Keratinocyte (primary cell): Measurements from ENCODE around the gene CARMIL1. TPM values are rescaled to one million over a fixed set of nuclear protein-coding genes. Genes with fewer than 3 reads are reported as not detected.

ENCODE experiments used
- DNase-seq: peaks from one replicate; pipeline ENCODE4 v3.0.0-alpha.2; 2011; ENCODE audit warnings: low read depth, missing footprints, low spot score
- FAIRE-seq: peaks from 2 replicates; lab custom pipeline; 2011; peaks lifted over from hg19 to GRCh38; lab: Jason Lieb, UNC
- H2AFZ ChIP-seq: 2 replicates; pipeline ENCODE4 v1.6.0; 2012; ENCODE audit warnings: low read length, control low read depth, inconsistent platforms; ENCODE audit not compliant: control insufficient read depth
- H3K27ac ChIP-seq: 2 replicates; pipeline ENCODE4 v1.5.1; 2011; ENCODE audit warnings: low read length; ENCODE audit not compliant: control insufficient read depth, insufficient read depth
- H3K27me3 ChIP-seq: 3 replicates; pipeline ENCODE4 v1.6.0; 2011; ENCODE audit warnings: low read length; ENCODE audit not compliant: control insufficient read depth, insufficient read depth; ENCODE audit errors: extremely low read depth
- H3K36me3 ChIP-seq, 2 experiments: 2 replicates in 1 of 2; 3 replicates in 1 of 2; pipeline ENCODE4 v1.5.1; 2011; ENCODE audit warnings: low read length in 2 of 2, mild to moderate bottlenecking in 1 of 2; ENCODE audit not compliant: control insufficient read depth in 2 of 2, insufficient read depth in 2 of 2; ENCODE audit errors: extremely low read depth in 1 of 2
- H3K4me1 ChIP-seq: 3 replicates; pipeline ENCODE4 v1.5.1; 2011; ENCODE audit warnings: low read length; ENCODE audit not compliant: control insufficient read depth, insufficient read depth; ENCODE audit errors: extremely low read depth
- H3K4me2 ChIP-seq: 3 replicates; pipeline ENCODE4 v1.6.0; 2011; ENCODE audit warnings: low read depth, low read length; ENCODE audit not compliant: control insufficient read depth, insufficient read depth; ENCODE audit errors: extremely low read depth
- H3K4me3 ChIP-seq, 3 experiments: fragments of 200-600 bp in 1 of 3; sonication (generic) in 1 of 3; 2 replicates in 2 of 3; 3 replicates in 1 of 3; pipeline ENCODE4 v1.5.1; 2011 to 2016; ENCODE audit warnings: low read length in 3 of 3, mild to moderate bottlenecking in 3 of 3, control low read depth in 2 of 3, inconsistent platforms in 1 of 3, low read depth in 1 of 3, mixed read lengths in 1 of 3, mixed run types in 1 of 3, moderate library complexity in 1 of 3; ENCODE audit not compliant: control insufficient read depth in 2 of 3, insufficient read depth in 2 of 3; ENCODE audit errors: extremely low read depth in 1 of 3
- H3K79me2 ChIP-seq: 2 replicates; pipeline ENCODE4 v1.6.0; 2012; ENCODE audit warnings: low read length; ENCODE audit not compliant: control insufficient read depth, insufficient read depth
- H3K9ac ChIP-seq: 3 replicates; pipeline ENCODE4 v1.6.0; 2011; ENCODE audit warnings: low read length; ENCODE audit not compliant: control insufficient read depth, insufficient read depth; ENCODE audit errors: extremely low read depth
- H3K9me1 ChIP-seq: 3 replicates; pipeline ENCODE4 v1.6.0; 2011; ENCODE audit warnings: low read length; ENCODE audit not compliant: control insufficient read depth, insufficient read depth; ENCODE audit errors: extremely low read depth
- H3K9me3 ChIP-seq: 2 replicates; pipeline ENCODE4 v1.5.1; 2012; ENCODE audit warnings: low read depth, low read length; ENCODE audit not compliant: control insufficient read depth
- H4K20me1 ChIP-seq: 3 replicates; pipeline ENCODE4 v1.6.0; 2011; ENCODE audit warnings: low read length; ENCODE audit not compliant: control insufficient read depth, insufficient read depth; ENCODE audit errors: extremely low read depth
- EZH2 ChIP-seq: IDR thresholded peaks from one replicate; pipeline ENCODE4 v1.6.1; 2012; ENCODE audit warnings: inconsistent platforms, mild to moderate bottlenecking, low read length, moderate library complexity
- dilution Hi-C: fragments of 300-500 bp; cut with MboI; formaldehyde crosslinking; loops from one replicate; pipeline ENCODE4 v1.7.0; 2020; ENCODE audit warnings: low sequenced_read_pairs; ENCODE audit not compliant: extremely low pct_ligation_motif_present
- polyA plus RNA-seq, 5 experiments: library from polyadenylated mRNA; depleted of rRNA in 3 of 5; stranded (reverse) in 3 of 5; stranded (forward) in 1 of 5; unstranded in 1 of 5; fragments of >200 nt; gene quantifications; 1 replicate in 1 of 5; 2 replicates in 3 of 5; 3 replicates in 1 of 5; pipeline versions ENCODE4 v1.2.1 to v1.2.3, GENCODE V29; 2011 to 2012; ENCODE audit warnings: missing spikeins in 2 of 5, low read depth in 1 of 5, low replicate concordance in 1 of 5
- TF ChIP-seq, protein P1 (sequence below), 3 experiments: IDR thresholded peaks in 1 of 3; conservative IDR thresholded peaks in 1 of 3; optimal IDR thresholded peaks in 1 of 3; 2 replicates in 2 of 3; 3 replicates in 1 of 3; pipeline versions ENCODE3 to v1.5.1; 2011; ENCODE audit warnings: low read length in 3 of 3, mild to moderate bottlenecking in 3 of 3, moderate library complexity in 2 of 3, control low read depth in 1 of 3, inconsistent platforms in 1 of 3; ENCODE audit not compliant: insufficient read depth in 2 of 3; ENCODE audit errors: extremely low read depth in 1 of 3

The CARMIL1 gene
- polyA plus RNA-seq, 1 donor (not counting 4 experiments of a cell fraction or from before 2014, with no cell fraction given), result 18.9 TPM

DNA sequence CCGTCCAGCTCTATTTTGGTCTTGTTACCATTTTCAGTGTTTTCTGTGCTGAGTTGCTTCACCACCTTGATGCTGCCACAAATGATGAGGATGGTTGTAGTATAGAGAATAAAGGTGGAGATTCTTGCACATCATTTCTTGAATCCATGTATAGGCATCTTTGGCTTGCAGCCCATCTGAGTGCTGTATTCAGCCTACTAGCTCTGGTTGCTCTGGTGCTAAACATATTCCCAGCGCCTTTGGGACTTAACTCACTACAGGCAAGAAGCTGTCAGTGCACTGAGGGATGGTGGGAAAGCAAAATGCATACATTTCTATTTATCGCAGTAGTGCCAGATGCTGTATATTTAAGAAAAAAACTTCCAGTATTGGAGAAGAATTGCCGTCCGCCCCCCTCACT is 86.0 kb downstream of the CARMIL1 start:
- H3K36me3 ChIP-seq, result no peaks in the 10 kb centered on the region
- H2AFZ ChIP-seq, result no peak overlapping the region
- no peak overlapping the region for H3K27ac ChIP-seq
- peaks cover 23% of the 10 kb centered on the region for H3K4me1 ChIP-seq
- H3K79me2 ChIP-seq, result peaks cover 50% of the 10 kb centered on the region
- H3K9ac ChIP-seq, result no peak overlapping the region
- H3K4me3 ChIP-seq, result no peak overlapping the region
- H3K9me1 ChIP-seq, result no peaks in the 10 kb centered on the region
- TF ChIP-seq, protein P1, sequence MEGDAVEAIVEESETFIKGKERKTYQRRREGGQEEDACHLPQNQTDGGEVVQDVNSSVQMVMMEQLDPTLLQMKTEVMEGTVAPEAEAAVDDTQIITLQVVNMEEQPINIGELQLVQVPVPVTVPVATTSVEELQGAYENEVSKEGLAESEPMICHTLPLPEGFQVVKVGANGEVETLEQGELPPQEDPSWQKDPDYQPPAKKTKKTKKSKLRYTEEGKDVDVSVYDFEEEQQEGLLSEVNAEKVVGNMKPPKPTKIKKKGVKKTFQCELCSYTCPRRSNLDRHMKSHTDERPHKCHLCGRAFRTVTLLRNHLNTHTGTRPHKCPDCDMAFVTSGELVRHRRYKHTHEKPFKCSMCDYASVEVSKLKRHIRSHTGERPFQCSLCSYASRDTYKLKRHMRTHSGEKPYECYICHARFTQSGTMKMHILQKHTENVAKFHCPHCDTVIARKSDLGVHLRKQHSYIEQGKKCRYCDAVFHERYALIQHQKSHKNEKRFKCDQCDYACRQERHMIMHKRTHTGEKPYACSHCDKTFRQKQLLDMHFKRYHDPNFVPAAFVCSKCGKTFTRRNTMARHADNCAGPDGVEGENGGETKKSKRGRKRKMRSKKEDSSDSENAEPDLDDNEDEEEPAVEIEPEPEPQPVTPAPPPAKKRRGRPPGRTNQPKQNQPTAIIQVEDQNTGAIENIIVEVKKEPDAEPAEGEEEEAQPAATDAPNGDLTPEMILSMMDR (optimal IDR thresholded peaks at IDR 0.05 in 1 of 3, IDR thresholded peaks at IDR 0.05 in 1 of 3, conservative IDR thresholded peaks at IDR 0.05 in 1 of 3; ENCODE audit: extremely low read depth in 1 of 3, insufficient read depth in 2 of 3, low read length in 3 of 3), result no peak
- TF ChIP-seq EZH2, result no peak
- no peaks in the 10 kb centered on the region for H4K20me1 ChIP-seq
- H3K9me3 ChIP-seq, result no peaks in the 10 kb centered on the region
- FAIRE-seq, result no peak
- dilution Hi-C loops, result no loop called here
- no peaks in the 10 kb centered on the region for H3K27me3 ChIP-seq
- H3K4me2 ChIP-seq, result no peak overlapping the region
- DNase-seq, result no peak

DNA sequence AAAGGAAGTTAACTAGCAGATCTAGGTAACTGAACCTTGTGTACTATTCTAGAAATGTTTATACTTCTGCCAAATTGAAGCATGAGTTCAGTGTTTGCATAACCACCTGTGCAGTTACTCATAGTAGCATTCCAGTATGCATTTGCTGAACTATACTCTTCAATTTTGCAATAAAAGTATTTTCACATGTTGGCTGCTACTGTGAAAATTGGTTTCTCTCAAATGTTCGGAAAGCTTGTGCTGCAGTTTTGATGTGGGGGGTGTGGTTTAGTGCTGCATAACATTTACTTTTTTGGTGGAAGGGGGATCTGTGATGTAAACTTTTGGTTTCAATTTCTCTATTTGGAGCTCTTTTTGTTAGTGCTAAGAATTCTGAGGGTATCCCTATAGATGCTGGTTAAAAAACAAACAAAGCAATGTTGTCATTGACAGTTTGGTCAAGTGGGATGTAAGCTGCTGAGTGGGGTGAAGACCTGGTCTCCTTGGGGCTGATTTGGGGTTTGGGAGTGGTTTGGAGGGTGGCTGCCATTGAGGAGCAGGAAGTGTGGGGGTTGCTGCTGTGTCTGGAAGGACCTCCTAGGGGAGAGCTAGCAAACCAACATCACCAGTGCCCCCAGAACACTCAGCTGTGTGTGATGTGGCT is 87.8 kb downstream of the CARMIL1 start:
- TF ChIP-seq EZH2, result no peak
- TF ChIP-seq, protein P1 (optimal IDR thresholded peaks at IDR 0.05 in 1 of 3, IDR thresholded peaks at IDR 0.05 in 1 of 3, conservative IDR thresholded peaks at IDR 0.05 in 1 of 3; ENCODE audit: extremely low read depth in 1 of 3, insufficient read depth in 2 of 3, low read length in 3 of 3), result no peak
- H3K9me3 ChIP-seq, result no peaks in the 10 kb centered on the region
- DNase-seq, result no peak
- no peaks in the 10 kb centered on the region for H3K36me3 ChIP-seq
- no peak overlapping the region for H3K4me3 ChIP-seq
- H3K4me2 ChIP-seq, result no peak overlapping the region
- H3K27ac ChIP-seq, result no peak overlapping the region
- H2AFZ ChIP-seq, result no peak overlapping the region
- no peaks in the 10 kb centered on the region for H3K9me1 ChIP-seq
- dilution Hi-C loops, result no loop called here
- no peak overlapping the region for H3K9ac ChIP-seq
- H3K4me1 ChIP-seq, result peaks cover 14% of the 10 kb centered on the region
- H3K27me3 ChIP-seq, result no peaks in the 10 kb centered on the region
- H3K79me2 ChIP-seq, result peaks cover 52% of the 10 kb centered on the region
- FAIRE-seq, result no peak
- no peaks in the 10 kb centered on the region for H4K20me1 ChIP-seq
